ENCODE data around the gene PAGR1. TPM values are rescaled to one million over a fixed set of nuclear protein-coding genes. Genes with fewer than 3 reads are reported as not detected.

PAGR1 gene
- total RNA-seq, 1 donor = 23.4 TPM

Small RNA genes lying within 50 kb of the gene (small RNA-seq; reads per million reads assigned to genes)
- not detected for gene AC009133.6
- gene AC120114.4 = not detected

Other genes starting within 250 kb of the PAGR1 start
- gene SPN, start 152.9 kb upstream of the PAGR1 start, total RNA-seq (ENCODE audit: low replicate concordance) = not detected in 2 replicates
- gene QPRT, start 137.0 kb upstream of the PAGR1 start, total RNA-seq (ENCODE audit: low replicate concordance) = 7.4 and 86.1 TPM in 2 replicates
- gene C16orf54, start 70.2 kb upstream of the PAGR1 start, total RNA-seq (ENCODE audit: low replicate concordance) = not detected in 2 replicates
- not detected in 2 replicates for gene ZG16, start 37.9 kb upstream of the PAGR1 start, total RNA-seq (ENCODE audit: low replicate concordance)
- gene KIF22, start 25.4 kb upstream of the PAGR1 start, total RNA-seq (ENCODE audit: low replicate concordance) = 7.2 and 52.4 TPM in 2 replicates
- gene MAZ, start 9.6 kb upstream of the PAGR1 start, total RNA-seq (ENCODE audit: low replicate concordance) = 74.0 and 159 TPM in 2 replicates
- 7.7 and 32.0 TPM in 2 replicates for gene PRRT2, start 4.0 kb upstream of the PAGR1 start, total RNA-seq (ENCODE audit: low replicate concordance)
- 202 and 275 TPM in 2 replicates for gene MVP, start 4.3 kb downstream of the PAGR1 start, total RNA-seq (ENCODE audit: low replicate concordance)
- gene CDIPT, start 47.1 kb downstream of the PAGR1 start, total RNA-seq (ENCODE audit: low replicate concordance) = 66.2 and 79.2 TPM in 2 replicates
- gene SEZ6L2, start 83.4 kb downstream of the PAGR1 start, total RNA-seq (ENCODE audit: low replicate concordance) = 1.4 and 12.3 TPM in 2 replicates
- 0.98 and 1.5 TPM in 2 replicates for gene ASPHD1, start 84.3 kb downstream of the PAGR1 start, total RNA-seq (ENCODE audit: low replicate concordance)
- gene KCTD13, start 110.1 kb downstream of the PAGR1 start, total RNA-seq (ENCODE audit: low replicate concordance) = 12.5 and 41.9 TPM in 2 replicates
- 57.3 and 68.0 TPM in 2 replicates for gene TMEM219, start 145.9 kb downstream of the PAGR1 start, total RNA-seq (ENCODE audit: low replicate concordance)
- 44.6 and 57.2 TPM in 2 replicates for gene TAOK2, start 157.7 kb downstream of the PAGR1 start, total RNA-seq (ENCODE audit: low replicate concordance)
- 13.6 and 14.4 TPM in 2 replicates for gene HIRIP3, start 179.5 kb downstream of the PAGR1 start, total RNA-seq (ENCODE audit: low replicate concordance)
- gene INO80E, start 180.1 kb downstream of the PAGR1 start, total RNA-seq (ENCODE audit: low replicate concordance) = 6.5 and 36.5 TPM in 2 replicates
- gene DOC2A, start 194.9 kb downstream of the PAGR1 start, total RNA-seq (ENCODE audit: low replicate concordance) = not detected in 2 replicates
- not detected in 2 replicates for gene C16orf92, start 207.0 kb downstream of the PAGR1 start, total RNA-seq (ENCODE audit: low replicate concordance)
- 0.18 TPM in 1 of 2 replicates, not detected in the other for gene TLCD3B, start 215.1 kb downstream of the PAGR1 start, total RNA-seq (ENCODE audit: low replicate concordance)
- gene ALDOA, start 249.6 kb downstream of the PAGR1 start, total RNA-seq (ENCODE audit: low replicate concordance) = 522 and 792 TPM in 2 replicates

All from fibroblast of the aortic adventitia (primary cell).